Measurements from ENCODE around the gene SRA1.

DNA sequence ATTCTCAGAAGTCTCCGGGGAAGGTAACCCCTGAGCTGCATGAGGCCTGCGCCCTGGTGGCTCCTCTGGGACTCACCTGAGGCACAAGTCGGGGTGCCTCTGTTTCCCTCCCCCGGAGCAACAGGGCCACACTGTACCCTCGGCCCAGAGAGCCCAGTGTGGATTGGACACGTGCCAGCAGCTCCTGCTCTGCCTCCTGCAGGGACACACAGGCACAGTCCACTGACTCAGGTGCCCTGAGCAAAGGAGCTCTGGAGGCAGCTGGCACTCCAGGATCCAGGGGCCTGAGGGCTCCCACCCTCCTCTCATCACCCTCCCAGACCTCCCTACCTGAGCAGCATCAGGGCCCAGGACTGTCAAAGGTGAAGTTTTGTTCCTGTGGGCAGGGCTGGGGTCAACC lies 36.9 kb upstream of the SRA1 start:
- TF ChIP-seq POLR2A (IDR thresholded peaks at IDR 0.05) (no peak), CTCF (IDR thresholded peaks at IDR 0.05) (no peak)
